H1 (cell line): ENCODE results near the gene NMNAT3. TPM values are rescaled to one million over a fixed set of nuclear protein-coding genes. Genes with fewer than 3 reads are reported as not detected.

ENCODE experiments used
- JUN ChIP-seq: IDR thresholded peaks from 2 replicates; pipeline ENCODE4 v1.6.1; 2011; ENCODE audit warnings: low read depth, mild to moderate bottlenecking, improper control_type of control experiment, low read length
- polyA plus RNA-seq, 7 experiments: library from polyadenylated mRNA; depleted of rRNA in 3 of 7; stranded (reverse) in 5 of 7; unstranded in 2 of 7; fragments of >200 nt in 5 of 7; fragments of 200-250 nt in 2 of 7; gene quantifications; 1 replicate in 5 of 7; 2 replicates in 1 of 7; 4 replicates in 1 of 7; pipeline versions ENCODE4 v1.2.1 to v1.2.3, GENCODE V29; 2011 to 2013; ENCODE audit warnings: missing spikeins in 2 of 7, mixed read lengths in 2 of 7
- total RNA-seq: library from RNA; stranded (reverse); fragmentation: NEBNext Ultra II Directional; extraction: Animal tissue kit (Norgen Biotek cat#: 25700); gene quantifications from 2 replicates; pipeline ENCODE4 v1.2.1, GENCODE V29; 2021

The NMNAT3 gene
- total and polyA plus RNA-seq, 2 of the 8 experiments (the other 6 are each of a cell fraction or from before 2014, with no cell fraction given) = 4.2 to 4.3 TPM

GRCh38 chr3:139560411-139560810 is 117.4 kb downstream of the NMNAT3 start (continued):
- no peak for TF ChIP-seq JUN
- TF ChIP-seq, all 59 proteins: peak for 0
